Measurements from ENCODE around the gene SLC39A7. TPM values are rescaled to one million over a fixed set of nuclear protein-coding genes. Genes with fewer than 3 reads are reported as not detected.

The SLC39A7 gene
- total and polyA plus RNA-seq, 2 of the 13 experiments (the other 11 are each of a cell fraction or from before 2014, with no cell fraction given): 142 to 229 TPM

GRCh38 chr6:33199687-33200218, 914 bp upstream of the SLC39A7 start (continued):
- TF ChIP-seq MLX (CRISPR knock-in tag; IDR thresholded peaks at IDR 0.05) (peak; percentile 33; the same call in 1 of the 2 replicates), TGIF2 (CRISPR knock-in tag; IDR thresholded peaks at IDR 0.05) (peak; percentile 91), PBX2 (CRISPR knock-in tag; IDR thresholded peaks at IDR 0.05) (no peak), MAZ (IDR thresholded peaks at IDR 0.05; ENCODE audit: borderline replicate concordance, low read depth, low read length) (peak; percentile 98), MAZ (CRISPR knock-in tag; IDR thresholded peaks at IDR 0.05; ENCODE audit: low read depth) (no peak), POLR2AphosphoS5 (IDR thresholded peaks at IDR 0.05; ENCODE audit: low read depth, low read length) (peak; percentile 47), RFXANK (CRISPR knock-in tag; IDR thresholded peaks at IDR 0.05) (no peak), CBX5 (CRISPR knock-in tag; IDR thresholded peaks at IDR 0.05; ENCODE audit: borderline replicate concordance) (0 out of 2 replicates have a peak, but pooled peaks have one; percentile 19), JUN (CRISPR knock-in tag; IDR thresholded peaks at IDR 0.05) (0 out of 2 replicates have a peak, but pooled peaks have one; percentile 14), XRCC5 (optimal IDR thresholded peaks at IDR 0.05; ENCODE audit: low read length) (no peak), DRAP1 (CRISPR knock-in tag; IDR thresholded peaks at IDR 0.05) (peak; percentile 29; the same call in 1 of the 2 replicates), MED1 (CRISPR knock-in tag; IDR thresholded peaks at IDR 0.05) (no peak), ZNF362 (CRISPR knock-in tag; IDR thresholded peaks at IDR 0.05; ENCODE audit: borderline replicate concordance) (no peak; the same call in 1 of the 2 replicates), HINFP (CRISPR knock-in tag; IDR thresholded peaks at IDR 0.05; ENCODE audit: low read depth) (peak; percentile 64; the same call in 1 of the 2 replicates), ZBTB3 (CRISPR knock-in tag; IDR thresholded peaks at IDR 0.05; ENCODE audit: borderline replicate concordance, low read depth) (peak; percentile 88), ZNF10 (CRISPR knock-in tag; IDR thresholded peaks at IDR 0.05; ENCODE audit: borderline replicate concordance, low read depth) (no peak), MZF1 (CRISPR knock-in tag; IDR thresholded peaks at IDR 0.05; ENCODE audit: borderline replicate concordance) (peak; percentile 53; the same call in 1 of the 2 replicates), ARNT2 (CRISPR knock-in tag; IDR thresholded peaks at IDR 0.05; ENCODE audit: low read depth) (peak; percentile 65; the same call in 1 of the 2 replicates), SETDB1 (CRISPR knock-in tag; IDR thresholded peaks at IDR 0.05; ENCODE audit: borderline replicate concordance) (peak; percentile 54; the same call in 1 of the 2 replicates), NCOR1 (IDR thresholded peaks at IDR 0.05; ENCODE audit: borderline replicate concordance, low read length) (peak; percentile 61; the same call in 1 of the 2 replicates), ZNF292 (CRISPR knock-in tag; IDR thresholded peaks at IDR 0.05; ENCODE audit: borderline replicate concordance, low read depth) (peak; percentile 20; the same call in 1 of the 2 replicates), ZNF501 (CRISPR knock-in tag; IDR thresholded peaks at IDR 0.05) (no peak; the same call in 1 of the 2 replicates), TCF7 (IDR thresholded peaks at IDR 0.05; ENCODE audit: low read depth) (no peak), XBP1 (CRISPR knock-in tag; IDR thresholded peaks at IDR 0.05) (no peak), ZMYM2 (CRISPR knock-in tag; IDR thresholded peaks at IDR 0.05) (no peak), ZNF749 (CRISPR knock-in tag; IDR thresholded peaks at IDR 0.05; ENCODE audit: borderline replicate concordance) (no peak), MBD4 (IDR thresholded peaks at IDR 0.05; ENCODE audit: borderline replicate concordance, low read length) (no peak)
